Stimulated activated CD8-positive, alpha-beta memory T cell treated with anti-CD3 and anti-CD28 coated beads, Interleukin-15, amount 100 ng/mL, for 48 hours (primary cell): ENCODE measurements around the gene GFAP.

Experiments
- DNase-seq, 2 donors: peaks; one replicate each; pipeline ENCODE4 v3.0.0-alpha.2; 2020; ENCODE audit warnings: low read depth in 2 of 2

The GFAP gene

DNA sequence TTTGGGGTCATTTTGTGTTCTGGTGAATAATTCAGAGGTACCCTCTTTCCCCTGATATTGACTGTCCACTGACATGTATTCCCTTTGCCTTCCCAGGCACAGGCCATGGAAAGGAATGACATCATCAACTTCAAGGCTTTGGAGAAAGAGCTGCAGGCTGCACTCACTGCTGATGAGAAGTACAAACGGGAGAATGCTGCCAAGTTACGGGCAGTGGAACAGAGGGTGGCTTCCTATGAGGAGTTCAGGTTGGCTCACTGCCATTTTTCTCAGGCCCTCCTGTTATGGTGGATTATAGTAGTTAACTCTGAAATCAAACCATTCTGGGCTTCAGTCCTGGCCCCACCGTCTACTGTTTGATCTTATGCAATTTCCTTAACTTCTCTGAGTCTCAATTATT is 14.4 kb downstream of the GFAP start:
- DNase-seq: no peak

DNA sequence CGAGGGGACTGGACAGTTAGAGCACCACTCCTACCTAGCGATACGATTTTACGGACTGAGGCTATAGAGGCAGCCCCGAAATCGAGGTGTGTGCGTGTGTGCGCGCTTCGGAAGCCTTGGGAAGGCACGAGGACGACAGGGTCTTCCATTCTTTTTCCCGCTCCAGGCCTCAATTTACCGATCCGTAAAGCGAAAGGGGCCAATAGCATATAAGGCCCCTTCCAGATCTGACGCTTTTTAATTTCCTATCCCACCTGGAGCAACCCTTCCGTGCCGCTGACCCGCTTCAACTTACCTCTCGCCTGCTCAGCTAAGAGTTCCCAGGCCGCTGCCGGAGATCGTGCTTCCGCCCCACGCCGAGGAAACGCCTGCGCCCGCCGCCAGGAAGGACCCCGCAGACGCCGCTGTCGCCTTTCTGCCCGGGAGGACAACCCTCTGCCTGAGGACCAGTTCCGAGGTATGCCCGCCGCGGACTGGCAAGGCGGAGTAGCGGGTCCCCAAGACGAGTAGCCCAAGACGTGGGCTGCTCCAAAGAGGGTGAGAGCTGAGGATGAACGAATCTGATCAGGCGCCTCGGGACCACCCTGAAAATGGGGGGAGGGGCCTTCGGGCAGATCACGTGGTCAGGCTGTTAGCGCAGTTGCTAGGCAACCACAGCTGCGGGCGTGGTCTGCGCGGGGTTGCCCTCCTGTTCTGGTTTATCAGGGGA is 16.1 kb downstream of the GFAP start, which contains the start of gene EFTUD2:
Gene EFTUD2, minus strand, starts transcription at position 372 of the 709 bp plus-strand sequence. CDS start 4,924 bp downstream, outside the sequence.
- DNase-seq: peak; percentile 82 to 86

DNA sequence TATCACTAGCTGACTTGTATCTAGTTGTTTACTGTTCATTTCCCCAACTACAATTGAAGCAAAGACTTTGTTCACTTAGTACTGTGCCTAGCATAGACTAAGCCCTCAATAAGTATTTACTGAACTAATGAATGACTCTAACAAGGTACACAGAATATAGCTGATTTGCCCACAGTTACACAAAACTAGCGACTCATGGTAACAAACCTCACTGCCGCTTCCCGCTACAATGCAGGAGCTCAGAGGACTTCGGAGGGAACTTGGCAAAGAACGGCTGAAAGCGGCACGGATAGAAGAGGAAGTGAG is 16.6 kb downstream of the GFAP start:
- no peak for DNase-seq

DNA sequence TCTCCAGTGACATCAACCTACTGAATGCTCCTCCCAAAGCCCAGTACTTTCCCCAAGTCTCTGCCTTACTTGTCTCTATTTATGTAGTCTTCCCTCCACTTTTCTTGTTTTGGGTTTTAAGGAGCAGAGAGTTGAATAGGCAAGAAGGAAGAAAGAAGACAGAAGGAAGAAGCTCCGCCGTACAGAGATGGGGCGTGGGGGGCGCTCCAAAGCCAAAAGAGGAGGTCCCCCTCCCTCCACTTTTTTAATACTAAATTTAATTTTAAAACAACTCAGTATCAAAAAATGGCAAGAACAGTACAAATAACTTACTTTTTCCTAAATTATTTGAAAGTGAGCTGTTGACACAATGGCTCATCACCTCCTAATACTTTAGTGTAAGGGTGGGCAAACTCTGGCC is 20.7 kb downstream of the GFAP start:
- DNase-seq: no peak

DNA sequence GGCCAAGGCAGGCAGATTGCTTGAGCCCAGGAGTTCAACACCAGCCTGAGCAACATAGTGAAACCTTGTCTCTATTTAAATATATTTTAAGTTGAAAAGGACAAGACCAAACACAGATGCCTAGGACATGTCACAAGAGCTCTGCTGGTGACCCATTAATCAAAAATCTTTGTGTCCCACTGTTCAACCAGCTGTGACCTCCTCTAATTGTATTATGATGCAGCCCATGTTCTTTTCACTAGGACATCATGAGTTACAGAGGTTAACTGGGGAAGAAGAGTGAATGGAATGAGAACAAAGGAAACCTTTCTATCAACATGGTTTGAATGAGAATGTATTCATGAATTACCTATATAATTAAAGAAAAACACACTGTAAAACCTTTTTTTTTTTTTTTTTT is 23.1 kb downstream of the GFAP start:
- no peak for DNase-seq

DNA sequence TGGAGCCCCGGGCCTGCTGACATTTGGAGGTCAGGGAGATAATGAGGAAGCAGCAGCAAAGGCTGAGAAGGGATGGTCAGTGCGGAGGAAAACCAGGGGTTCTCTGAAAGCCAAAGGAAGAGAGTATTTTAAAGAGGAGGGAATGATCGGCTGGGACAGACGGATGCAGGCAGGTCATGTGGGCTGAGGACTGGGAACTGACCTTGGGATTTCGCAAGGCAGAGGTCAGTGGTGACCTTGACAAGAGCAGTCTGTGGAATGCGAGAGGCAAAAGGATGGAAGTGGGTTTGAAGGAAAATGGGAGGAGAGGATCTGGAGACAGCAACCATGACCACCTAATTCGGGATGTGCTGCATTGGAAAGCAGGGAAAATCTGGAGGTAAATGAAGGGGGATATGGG is 26.3 kb downstream of the GFAP start:
- no peak for DNase-seq

DNA sequence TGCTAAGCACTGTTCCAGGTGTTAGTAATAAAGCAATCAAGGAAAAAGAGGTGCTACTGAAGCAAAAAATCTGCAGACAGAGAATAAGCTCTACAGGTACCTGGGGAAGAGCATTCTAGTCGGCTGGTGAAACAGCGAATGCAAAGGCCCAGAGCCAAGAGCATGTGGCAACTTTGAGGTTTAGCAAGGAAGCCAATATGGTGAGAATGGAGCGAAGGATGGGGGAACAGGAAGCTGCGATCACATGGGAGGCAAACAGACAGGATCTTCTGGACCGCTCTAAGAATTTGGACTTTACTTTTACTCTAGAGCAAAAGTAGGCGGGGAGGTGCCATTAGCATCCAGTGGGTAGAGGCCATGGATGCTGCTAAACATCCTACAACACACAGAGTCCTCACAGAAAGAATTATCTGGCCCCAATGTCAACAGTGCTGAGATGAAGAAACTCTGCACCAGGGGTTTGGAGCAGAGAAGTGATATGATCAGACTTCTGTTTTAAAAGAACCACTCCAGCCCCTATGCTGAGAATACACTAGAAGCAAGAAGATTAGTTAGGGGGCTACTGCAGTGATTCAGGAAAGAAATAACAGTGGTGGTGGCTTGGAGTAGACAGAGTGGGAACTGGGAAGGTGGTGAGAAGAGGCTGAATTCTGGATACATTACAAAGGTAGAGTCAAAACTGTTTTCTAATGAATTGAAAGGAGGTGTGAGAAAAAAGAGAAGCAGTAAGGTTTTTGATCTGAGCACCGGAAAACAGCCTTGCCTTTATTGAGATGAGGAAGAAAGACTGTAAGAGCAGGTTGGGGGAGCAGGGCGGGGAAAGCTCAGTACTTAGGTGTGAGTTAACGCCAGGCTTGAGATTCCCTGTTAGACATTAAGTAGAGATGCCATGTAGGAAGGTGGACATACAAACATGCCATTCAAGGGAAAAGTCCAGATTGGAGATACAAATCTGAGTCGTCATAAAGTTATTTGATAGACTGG is 27.0 kb downstream of the GFAP start:
- DNase-seq: no peak

DNA sequence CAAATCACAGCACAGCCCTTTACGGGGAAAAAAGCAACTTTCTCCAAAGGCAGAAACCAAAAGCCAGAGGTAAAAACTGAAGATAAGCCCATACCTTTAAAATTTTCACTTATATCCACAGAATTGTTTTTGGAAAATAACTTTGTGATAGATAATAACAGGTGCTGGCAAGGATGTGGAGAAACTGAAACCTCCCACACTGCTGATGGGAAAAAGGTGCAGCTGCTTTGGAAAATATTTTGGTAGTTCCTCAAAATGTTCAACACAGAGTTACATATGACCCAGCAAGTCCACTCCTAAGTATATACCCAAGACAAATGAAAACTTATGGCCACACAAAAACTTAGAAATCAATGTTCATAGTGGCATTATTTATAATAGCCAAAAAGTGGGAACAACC is 28.3 kb downstream of the GFAP start:
- no peak for DNase-seq

DNA sequence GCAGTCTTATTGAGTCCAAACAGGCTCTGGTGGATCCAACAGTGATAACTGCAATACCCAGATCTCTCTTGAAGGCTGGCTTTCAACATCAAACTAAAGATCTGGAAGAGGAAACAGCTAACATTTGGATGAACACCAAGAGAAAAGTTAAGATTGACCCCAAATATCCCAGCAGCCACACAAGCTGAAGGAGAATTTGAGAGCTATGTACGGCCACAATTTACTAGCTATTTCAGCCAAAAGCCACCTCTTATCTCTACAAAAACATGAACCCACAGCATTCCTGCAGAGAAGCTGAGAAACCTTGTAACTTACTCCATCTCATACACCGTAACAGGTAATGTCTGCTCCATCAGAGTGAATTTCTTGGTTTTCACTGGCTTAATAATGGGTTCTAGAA is 30.4 kb downstream of the GFAP start:
- no peak for DNase-seq

DNA sequence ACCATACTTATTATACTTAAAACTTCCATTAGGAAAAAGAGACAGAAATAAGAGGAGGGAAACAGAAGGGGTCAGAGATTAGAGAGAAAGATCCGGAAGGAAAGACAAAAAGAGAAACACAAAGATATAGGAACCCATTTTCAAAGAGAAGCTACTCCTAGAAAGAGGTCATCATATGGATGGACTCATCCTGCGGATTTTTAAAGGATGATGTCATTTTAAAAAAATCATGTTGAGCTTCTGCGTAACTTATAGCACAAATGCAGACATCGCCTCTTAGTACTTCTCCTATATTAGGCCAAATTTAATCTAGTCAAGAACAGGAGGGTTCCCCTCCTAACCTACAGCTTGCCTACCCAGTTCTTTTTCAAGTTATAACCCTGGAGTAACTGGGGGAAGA is 34.2 kb downstream of the GFAP start:
- no peak for DNase-seq

DNA sequence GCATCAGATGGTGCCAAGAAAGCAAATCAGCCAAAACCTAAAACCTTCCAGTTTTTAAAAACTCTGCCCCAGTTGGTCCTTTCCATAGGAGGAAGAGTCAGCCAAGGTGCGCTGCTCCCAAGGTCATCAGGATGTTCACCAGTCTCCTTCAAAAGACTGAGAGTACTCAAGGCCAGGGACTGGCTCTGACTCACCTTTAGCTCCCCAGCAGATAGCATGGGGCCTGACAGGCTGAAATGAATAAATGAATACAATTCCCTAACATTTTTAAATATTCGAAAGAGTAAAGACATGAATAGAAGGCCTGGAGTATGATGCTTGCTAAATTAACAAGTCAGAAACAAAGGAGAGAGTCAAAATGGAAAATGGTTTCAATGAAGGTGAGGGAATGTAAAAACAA is 35.2 kb downstream of the GFAP start:
- no peak for DNase-seq

DNA sequence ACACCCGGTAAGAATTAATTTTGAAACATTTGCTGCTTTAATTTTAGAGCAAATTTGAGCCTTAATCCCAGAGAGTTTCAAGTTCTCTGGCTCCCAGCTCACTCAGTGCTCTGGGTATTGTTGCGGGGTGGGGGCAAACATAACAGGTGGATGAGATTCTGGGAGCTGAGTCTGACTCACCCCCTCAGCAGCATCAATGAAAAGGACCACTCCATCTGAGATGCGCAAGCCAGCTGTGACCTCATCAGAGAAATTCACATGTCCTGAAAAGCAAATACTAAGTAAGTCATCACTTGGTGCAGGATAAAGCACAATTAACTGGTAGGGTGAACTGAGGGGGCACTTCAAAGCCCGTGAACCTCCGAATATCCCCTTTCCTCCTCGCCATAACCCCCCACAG is 35.9 kb downstream of the GFAP start:
- DNase-seq: no peak

DNA sequence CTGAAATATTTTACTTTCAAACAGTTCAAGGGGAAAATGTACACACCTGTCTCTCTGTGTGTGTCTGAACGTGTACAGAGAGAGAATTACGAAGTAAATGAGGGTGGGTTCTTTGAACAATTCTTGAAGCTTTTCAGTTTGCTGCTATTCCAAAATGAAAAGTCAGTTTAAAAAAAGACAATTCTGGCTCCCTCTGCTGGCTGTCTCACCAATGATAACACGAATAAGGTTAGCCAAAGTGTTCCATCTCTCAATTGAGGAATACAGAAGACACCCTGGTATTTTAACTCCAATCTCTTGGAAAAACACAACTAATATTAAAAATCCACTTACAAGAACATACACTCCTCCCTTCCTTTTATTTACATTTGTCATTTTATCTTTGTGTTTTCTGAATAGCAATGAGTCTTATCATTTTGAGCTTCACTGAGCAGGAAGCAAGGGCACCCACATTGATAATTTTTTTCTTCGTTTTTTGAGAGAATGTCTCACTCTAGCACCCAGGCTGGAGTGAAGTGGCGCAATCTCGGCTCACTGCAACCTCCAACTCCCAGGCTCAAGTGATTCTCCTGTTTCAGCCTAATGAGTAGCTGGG is 36.6 kb downstream of the GFAP start:
- no peak for DNase-seq

DNA sequence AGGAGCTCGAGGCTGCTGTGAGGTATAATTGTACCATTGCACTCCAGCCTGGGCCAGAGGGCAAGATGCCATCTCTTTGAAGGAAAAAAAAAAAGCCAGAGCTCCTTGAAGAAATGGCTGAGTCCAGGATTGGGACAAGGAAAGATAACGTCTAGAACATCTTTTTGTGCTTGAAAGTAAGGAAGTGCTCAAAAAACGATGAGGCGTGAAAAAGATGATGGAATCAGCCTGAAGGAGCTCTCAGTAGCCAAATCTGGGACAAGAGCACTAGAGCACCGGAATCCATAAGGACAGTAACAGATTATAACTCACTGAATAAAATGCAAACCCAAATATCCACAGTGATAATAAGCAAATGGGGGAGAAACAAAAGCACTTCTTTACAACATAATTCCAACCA is 38.2 kb downstream of the GFAP start:
- no peak for DNase-seq

DNA sequence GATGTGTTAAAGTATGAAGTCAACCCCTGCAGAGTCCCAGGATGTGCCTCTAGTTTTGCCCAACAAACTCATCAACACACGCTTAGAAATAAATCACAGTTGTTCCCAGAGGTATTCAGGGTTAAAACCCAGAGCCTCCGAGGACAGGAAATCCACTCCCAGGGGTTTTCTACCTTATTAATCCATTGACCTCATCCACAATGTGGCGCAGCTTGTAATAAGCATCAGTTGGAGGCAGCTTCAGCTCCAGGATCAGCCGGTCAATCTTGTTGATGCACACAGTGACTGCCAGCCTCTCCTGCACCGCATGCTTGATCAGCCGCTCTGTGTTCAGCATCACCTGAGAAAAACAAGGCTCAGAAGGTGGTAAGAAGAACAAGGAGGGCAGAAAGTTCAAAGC is 39.5 kb downstream of the GFAP start:
- DNase-seq: no peak

DNA sequence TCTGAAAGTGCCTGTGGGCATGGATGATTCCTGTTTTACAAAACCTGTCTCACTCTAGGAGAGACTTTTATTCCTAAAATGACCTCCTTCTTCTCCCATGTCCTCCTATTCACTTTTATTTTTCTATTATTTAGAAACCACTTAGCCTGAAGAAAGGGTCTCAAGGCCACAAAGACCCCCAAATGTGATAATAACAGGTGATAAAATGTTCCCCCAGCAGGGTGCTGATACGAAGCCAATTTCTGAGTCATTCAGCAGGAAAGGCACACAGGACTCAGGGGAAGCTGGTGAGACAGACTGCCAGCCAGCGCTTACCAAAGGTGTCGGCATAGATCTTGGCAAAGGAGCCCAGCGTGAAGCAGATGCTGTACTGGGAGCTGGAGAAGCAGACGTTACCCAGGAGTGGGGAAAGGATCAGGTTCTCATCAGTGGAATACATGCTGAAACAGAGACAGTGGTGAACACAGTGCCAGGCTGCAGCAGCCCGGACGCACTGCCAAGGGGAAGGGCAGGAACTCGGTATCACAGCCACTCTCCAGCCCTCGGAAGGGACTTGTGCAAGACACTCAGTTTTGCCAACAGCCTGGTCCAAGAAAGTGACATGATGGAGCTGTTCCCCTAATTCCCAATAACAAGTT is 43.0 kb downstream of the GFAP start:
- DNase-seq: no peak

DNA sequence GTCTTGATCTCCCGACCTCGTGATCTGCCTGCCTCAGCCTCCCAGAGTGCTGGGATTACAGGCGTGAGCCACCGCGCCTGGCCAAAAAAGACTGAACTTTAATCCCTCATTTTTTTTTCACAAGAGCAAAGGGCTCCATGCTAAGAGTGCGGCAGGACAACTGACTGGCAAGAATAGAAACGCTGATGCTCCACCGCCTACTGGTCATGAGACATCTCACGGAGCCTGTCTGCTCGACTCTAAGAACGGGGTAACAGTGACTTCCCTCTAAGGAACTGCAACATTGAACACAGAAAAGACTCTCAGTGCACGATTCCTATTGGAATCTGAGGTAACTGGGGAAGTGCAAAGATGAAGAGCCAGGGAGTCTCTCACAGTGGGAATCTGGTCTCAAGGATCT is 43.7 kb downstream of the GFAP start:
- no peak for DNase-seq

DNA sequence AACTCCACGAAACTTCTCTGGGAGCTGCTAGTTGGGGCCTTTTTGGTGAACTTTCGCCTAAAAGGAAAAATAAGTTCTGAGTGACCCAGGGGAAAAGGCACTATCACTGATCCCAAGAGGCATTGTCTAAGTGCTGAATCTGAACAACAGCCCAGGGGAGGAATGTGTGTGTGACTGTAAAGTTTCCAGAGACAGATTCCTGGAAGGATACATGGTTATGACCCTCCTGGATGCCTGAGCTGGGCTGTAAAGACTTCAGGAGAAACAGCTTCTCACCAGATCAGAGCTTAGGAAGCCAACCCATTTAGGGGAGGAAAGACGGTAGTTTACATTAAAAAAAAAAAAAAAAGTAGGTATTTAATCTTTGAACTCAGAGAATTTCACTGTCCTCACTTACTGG is 47.5 kb downstream of the GFAP start:
- no peak for DNase-seq

DNA sequence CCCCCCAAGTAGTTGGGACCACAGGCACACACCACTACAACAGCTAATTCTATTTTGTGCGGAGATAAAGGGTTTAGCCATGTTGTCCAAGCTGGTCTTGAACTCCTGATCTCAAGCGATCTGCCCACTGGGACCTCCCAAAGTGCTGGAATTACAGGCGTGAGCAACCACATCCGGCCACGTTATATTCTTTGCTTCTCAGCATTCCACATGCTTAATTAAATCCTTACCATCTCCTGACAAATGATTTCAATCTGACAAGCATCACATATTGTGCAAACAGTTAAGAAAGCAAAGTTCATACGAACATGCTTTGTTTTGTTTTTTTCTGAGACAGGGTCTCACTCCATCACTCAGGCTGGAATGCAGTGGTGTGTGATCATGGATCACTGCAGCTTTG is 49.4 kb downstream of the GFAP start:
- no peak for DNase-seq

DNA sequence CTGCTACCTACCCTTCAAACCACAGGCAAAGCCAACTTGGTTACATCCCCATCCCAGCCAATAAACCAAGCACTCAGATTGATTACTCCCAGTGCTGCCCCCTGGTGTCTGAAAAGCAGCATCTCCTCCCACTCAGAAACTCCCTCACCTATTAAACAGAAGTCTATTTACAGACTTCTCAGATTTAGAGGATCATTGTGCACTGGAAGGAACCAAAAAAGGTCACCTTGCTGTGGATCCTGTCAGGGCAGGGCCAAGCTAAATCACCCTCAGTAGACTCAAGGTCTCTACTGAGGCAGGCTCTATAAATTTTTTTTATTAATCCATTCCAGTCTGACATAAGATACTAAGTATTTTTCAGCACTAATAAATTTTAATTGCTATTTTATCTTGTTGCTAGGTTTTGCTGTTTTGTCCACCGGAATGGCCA is 50.1 kb downstream of the GFAP start:
- DNase-seq: peak; percentile 8 to 32

DNA sequence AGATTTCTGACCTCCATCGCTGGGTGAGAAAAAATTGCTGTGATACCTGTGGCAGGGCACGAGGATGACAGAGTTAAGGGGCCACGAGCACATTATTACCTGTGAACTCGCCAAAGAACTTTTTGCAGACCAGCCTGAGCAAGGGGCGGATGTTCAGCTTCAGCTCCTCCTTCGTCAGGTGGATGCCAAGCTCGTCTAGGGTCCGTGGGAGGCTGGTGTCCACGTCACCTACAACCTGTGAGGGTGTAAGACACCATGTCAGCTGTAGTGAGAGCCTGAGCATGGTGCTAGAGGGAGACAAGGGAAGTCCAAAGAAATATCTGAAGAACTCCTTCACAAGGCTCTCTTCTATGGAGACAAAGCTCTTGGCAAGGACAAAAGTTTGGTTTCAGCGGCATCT is 50.5 kb downstream of the GFAP start:
- DNase-seq: no peak
